GM19467 (cell line): ENCODE results near the gene SPTLC2.

Source experiments
- ATAC-seq: cut with Tn5 transposase; IDR thresholded peaks from one replicate; pipeline ENCODE4 v1.9.1; 2021; ENCODE audit warnings: mild to moderate bottlenecking, moderate library complexity; ENCODE audit not compliant: unreplicated experiment

The SPTLC2 gene

GRCh38 chr14:77625360-77625759 is 8.9 kb upstream of the SPTLC2 start:
- no peak for ATAC-seq

- ATAC-seq = no peak
These were observed 6.8 kb upstream of the SPTLC2 start for GRCh38 chr14:77623201-77623600.

DNA sequence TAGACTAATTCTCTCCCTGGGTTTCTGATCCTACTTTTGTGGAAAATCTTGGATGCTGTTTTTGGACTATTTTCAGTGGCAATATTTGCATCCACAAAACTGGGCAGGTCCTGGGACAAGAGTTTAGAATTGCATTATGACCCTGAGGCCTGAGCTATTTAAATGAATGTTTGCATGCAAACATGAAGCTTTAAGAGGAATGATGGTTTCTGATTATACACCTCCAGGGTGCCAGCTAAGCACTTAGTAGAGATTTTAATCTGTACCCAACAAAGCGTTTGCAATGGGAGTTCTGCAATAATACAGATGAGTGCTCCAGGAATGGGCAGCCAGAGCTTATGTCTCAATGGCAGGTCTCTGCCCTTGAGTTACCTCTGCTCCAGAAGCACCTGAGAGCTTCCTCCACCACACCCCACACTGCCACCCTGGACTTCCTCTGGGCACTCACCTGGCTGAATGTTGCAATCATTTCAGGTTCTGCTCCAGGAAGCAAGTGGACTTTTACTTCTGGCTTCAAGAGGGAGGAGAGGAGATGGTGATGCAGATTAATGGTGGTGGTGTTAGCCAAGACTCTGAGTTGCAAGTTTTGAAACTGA is 6.0 kb upstream of the SPTLC2 start:
- no peak for ATAC-seq

GRCh38 chr14:77620222-77620870 is 3.9 kb upstream of the SPTLC2 start:
- no peak for ATAC-seq

GRCh38 chr14:77618381-77618970 is 2.0 kb upstream of the SPTLC2 start:
- ATAC-seq = no peak

DNA sequence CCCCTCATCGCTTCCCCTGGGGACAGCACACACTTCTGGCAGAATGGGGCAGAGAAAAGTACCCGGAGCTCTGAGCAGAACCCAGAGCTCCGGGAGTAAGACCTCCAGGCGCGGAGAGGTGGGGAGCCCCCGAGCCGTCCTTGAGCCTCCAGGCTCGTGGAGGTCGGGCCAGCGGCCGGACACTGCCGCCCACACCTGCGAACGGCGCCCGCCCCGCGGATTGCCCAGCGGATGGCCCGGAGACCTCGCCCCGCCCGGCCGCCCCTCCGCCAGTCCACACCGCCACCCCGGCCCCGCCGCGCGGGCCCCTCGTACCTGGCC is 344 bp downstream of the SPTLC2 start:
- ATAC-seq = no peak

GRCh38 chr14:77615361-77616132 is 890 bp downstream of the SPTLC2 start:
- ATAC-seq = no peak

GRCh38 chr14:77613201-77613600 is 3.2 kb downstream of the SPTLC2 start:
- ATAC-seq = no peak

DNA sequence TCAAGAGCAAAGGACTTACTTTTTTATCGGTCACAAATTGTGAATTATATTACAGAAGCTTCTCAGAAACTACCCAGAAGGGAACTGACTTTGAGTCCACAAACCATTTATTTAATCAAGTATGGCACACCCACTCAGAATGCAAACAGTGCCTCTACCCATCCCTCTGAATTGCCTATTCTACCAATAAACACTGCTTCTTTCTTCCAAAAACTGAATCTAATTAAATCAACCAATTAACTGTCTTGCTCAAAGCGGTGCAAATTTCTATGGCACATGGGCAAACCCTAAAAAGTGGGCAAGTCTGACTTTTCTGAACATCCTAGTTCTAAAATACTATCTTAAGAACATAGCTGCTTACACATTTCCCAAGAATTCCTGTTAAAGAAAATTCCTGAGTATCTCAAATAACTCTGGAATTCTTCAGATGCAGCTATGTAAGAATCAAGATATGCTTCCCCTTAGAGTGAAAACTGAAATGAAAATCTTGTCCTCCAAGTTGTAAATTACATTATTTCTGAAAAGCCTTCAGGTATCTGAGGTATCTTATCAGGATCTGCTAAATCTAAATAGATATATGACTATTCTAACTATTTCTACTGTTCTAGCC is 4.3 kb downstream of the SPTLC2 start:
- ATAC-seq = no peak

DNA sequence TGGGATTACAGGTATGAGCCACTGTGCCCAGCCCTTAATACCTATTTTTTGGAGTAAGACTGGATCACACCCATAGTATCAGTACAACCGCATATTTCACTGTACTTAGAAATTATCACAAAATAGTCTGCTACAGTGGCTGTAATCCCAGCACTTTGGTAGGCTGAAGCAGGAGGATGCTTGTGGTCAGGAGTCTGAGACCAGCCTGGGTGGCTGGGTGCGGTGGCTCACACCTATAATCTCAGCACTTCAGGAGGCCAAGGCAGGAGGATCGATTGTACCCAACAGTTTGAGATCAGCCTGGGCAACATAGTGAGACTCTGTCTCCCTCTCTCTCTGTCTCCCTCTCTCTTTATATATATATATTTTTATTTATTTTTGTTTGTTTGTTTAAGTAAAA is 5.9 kb downstream of the SPTLC2 start:
- no peak for ATAC-seq

DNA sequence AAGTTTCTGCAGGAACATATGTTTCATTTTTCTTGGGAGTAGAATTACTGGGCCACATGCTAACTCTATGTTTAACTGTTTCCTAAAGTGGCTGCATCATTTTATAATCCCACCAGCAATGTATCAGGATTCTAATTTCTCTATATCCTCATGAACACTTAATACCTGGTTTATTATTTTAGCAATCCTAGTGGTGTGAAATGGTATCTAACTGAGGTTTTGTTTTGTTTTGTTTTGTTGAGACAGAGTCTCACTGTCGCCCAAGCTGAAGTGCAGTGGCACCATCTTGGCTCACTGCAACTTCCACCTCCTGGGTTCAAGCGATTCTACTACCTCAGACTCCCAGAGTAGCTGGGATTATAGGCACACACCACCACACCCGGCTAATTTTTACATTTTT is 6.5 kb downstream of the SPTLC2 start:
- ATAC-seq = no peak

- ATAC-seq = no peak
These were observed 8.6 kb downstream of the SPTLC2 start for GRCh38 chr14:77607741-77608302.

DNA sequence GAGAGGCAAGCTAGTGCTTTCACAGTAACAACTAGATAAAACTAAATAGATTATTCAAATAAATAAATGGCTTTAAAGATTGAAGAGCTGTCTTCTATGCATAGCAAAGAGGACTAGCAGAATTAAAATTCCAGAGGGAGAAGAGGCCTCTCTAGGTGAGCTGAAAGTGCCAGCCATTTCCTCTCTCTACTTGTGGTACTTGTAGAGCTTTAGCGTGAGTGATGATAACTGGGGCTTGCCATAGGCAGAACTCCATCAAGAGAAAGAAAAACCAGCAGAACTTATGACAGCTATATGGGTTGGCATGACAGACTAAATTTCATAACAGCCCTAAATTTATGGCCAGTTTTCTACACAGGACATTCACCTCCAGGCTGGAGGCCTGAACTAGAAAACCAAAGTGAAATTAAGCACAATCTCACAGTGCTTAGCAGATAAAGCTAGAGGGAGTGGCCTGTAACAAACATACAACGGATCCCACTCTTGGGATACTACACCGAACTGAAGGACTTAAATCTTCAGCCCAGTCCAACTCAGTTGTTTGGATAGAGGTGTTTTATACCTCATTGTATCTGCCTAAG is 11.0 kb downstream of the SPTLC2 start:
- ATAC-seq = no peak

DNA sequence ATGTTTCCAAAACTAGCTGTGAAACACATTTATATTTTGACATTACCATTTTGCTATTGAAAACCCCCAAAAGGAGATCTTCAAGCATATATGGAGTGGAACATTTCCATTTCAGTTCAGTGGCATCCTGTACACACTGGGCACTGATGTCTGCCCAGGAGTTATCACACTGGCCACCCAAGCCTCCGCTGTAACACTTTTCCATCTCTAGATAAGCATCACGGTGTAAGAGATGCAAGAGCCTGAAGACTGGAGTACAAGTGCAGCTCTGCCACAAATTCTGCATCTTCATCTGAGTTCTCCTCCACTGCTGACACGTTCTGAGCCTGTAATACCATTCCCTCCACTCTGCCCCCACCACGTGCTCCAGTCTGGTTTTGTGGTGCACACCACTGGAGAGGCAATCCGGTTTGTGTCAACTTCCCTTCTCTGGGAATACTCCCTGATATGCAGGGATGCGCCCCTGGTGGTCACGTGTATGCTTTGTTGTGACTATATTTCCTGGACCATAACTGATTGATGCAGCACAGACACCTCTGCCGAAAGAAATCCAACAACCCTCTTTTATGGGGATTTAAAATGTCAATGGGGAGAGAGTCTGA is 12.7 kb downstream of the SPTLC2 start:
- ATAC-seq = no peak

DNA sequence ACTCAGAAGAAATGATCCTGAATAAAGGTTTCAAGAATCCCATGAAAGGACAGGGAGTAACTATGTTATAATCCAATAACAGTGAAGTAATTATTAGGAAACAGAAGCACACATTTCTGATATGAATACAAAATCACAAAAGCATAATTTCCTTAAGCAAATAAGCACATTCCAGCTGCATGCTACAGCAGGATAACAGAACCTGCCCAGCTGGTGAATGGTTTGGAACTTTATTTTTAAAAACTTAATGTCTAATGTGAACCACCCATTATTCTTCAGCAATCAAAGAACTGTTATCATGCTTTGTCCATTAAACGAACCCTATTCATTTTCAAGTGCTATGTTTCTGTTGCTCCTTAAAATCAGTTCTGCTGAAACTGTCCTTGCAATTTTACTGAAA is 13.4 kb downstream of the SPTLC2 start:
- ATAC-seq = no peak

DNA sequence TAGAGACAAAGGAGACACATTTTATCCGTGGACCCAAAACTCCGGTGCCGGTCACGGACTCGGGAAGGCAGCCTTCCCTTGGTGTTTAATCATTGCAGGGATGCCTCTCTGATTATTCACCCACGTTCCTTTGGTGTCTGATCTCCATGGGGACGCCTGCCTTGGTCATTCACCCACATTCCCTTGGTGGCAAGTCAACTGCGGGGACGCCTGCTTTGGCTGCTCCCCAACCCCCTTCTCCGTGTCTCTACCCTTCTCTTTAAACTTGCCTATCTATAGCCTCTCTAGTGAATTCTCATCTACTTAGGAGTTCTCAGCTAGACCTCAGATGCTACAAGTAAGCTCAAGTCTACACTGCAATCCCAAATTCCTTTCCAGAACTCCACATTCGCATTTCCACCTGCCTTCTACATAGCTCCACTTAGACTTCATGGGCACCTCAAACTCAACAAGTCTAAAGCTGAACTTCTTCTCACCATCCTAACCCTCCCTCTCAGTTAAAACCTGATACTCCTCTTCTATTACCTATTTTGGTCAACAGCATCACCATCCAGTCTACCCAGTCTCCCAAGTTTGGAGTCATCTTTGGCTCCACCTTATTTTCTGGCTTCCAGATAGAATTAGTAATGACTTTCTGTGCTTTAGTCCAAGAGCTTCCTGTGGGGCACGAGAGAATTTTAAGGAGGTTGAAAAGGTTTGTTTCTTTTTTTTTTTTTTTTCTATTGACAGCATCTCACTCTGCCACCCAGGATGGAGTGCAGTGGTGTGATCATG is 14.4 kb downstream of the SPTLC2 start:
- ATAC-seq = no peak

GRCh38 chr14:77599889-77600288 is 16.5 kb downstream of the SPTLC2 start:
- ATAC-seq = no peak

- ATAC-seq = no peak
These were observed 17.9 kb downstream of the SPTLC2 start for GRCh38 chr14:77598366-77599070.

GRCh38 chr14:77593501-77593961 is 22.9 kb downstream of the SPTLC2 start:
- ATAC-seq = peak; percentile 59
